NK-92 (cell line): ENCODE data around the gene PLEKHA8.
"Not testable (repeated sequence)": the region's sequence is repeated elsewhere in the genome, so short reads cannot be mapped to it uniquely, and the experiment has no call there.

Source experiments
- DNase-seq: peaks from one replicate; lab custom pipeline; 2025; ENCODE audit not compliant: unreplicated experiment; lab: John Stamatoyannopoulos, UW

Gene PLEKHA8

DNA sequence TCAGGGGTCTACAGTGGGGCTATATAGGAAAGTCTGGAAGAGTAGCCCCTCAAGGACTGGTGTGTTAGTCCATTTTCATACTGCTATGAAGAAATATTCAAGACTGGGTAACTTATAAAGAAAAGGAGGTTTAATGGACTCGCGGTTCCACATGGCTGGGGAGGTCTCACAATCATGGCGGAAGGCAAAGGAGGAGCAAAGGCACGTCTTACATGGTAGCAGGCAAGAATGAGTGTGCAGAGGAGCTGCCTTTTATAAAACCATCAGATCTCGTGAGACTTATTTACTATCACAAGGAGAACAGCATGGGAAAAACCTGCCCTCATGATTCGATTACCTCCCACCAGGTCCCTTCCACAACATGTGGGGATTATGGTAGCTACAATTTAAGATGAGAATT lies 4.7 kb upstream of the PLEKHA8 start:
- DNase-seq: no peak

DNA sequence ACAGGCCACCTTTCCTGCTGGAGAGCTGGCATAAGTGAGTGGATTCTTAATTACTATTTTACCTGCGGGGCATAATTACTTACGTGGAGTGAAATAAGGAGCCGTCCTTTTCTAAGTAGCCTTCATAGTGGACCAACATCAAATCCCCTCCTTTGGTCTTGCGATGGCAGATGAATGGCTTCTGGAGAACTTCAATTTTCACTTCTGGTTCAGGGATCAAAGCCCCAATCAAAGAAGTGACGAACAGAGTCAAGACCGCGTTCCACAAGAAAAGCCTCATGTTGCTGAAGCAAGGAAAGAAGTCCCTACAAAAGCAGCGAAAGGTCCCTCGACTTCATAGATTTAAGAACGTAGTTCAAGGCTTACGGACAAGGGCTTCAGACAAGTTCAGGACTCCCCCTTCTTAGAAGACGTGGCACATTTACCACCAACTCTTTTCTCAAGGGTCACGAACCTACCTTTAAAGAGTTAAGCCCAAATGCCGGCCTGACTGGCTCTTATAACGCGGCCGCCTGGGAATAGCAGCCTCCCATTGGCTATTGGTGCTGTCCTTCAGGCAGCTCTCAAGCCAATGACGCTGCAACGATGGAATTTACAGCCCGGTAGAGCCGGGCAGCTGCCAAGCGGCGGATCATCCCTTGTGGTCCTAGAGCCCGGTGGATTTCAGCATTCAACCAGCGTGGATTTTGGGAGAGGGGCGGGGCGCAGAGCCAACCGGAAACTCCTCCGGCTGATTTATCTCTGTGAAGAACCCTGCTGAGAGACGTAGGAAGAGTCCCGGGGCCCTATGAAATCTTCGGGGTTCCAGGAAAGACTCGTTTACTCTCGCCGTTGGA lies 1.8 kb upstream of the PLEKHA8 start, which contains the start of gene FKBP14:
FKBP14 (minus strand) TSS at position 474 of the 836 bp plus-strand sequence; CDS start at position 280, 194 bp downstream.
- DNase-seq: no peak

DNA sequence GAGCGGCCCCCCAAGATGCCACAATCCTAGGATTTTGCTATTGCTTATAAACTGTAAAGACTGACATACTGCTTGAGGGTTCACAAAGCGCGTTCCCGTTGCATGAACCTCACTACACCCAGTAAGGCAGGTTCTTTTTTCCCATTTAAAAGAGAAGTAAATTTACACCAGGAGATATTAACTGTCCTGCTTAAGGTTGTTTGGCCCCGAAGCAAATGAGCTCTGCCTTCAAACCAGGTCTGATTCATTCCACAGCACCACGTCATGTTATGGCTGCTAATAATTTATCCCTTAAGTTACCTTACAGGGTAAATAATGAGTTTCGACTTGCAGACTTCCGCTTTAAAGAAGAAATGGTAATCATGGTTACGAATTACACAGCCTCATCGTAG lies 1.2 kb upstream of the PLEKHA8 start:
- DNase-seq: no peak

DNA sequence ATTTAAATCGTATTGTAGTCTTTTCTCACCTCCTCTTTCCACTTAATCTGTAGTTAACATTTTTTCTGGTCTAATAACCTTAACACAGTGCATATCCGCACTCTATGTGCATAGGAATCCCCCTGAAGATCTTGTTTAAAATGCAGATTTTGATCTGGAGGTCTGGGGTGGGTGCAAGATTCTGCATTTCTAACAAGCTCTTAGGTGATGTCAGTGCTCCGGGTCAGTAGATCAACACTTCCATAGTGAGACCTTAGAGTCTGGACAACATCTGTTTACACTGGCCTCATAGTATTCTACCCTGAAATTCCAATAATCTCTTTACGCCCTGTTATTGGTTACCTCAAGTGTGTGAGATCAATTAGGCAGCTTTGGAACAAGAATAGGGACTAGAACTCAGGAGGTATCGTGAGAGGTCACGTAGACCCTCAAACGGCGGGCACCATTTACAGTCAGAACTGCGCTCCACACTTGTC lies 434 bp upstream of the PLEKHA8 start:
- DNase-seq: no peak

DNA sequence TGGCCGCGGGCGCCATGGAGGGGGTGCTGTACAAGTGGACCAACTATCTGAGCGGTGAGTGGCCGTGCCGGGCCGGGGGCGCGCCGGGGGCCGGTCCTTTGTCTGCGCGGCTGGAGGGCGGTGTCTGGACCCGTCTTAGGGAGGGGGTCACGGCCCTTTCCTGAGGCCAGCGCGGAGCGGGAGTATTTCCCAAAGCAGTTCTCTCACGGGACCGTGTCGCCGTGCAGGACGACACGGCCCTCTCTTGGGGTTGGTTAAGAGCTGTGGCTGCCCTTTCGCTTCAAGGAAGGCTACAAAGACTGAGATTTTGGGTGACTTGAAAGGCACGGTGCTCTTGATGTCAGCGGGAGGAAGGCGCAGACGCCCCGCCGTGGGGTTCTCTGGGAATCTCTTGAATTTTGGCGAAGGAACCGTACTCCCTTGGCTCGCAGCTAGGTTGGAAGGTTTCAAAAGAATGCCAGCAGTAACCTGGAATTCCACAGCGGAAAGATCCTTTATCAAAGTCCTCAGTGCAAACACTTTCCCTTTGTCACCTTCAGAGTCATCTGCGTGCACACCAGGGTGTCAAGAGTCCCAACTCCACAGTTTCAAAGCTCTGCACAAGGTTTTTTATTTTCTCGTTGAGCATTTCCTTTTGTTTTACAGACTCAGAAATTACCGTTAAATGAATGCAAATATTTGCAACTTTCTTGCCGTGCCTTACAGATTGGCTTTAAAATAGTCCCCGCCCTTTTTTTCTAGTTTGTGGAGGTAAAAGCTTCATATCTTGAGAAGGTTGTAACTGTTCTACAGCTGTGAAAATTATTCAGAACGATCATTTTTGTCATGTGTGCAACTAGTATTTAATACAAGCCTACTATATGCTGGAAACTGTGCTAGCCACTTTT lies 780 bp downstream of the PLEKHA8 start:
- DNase-seq: no peak

DNA sequence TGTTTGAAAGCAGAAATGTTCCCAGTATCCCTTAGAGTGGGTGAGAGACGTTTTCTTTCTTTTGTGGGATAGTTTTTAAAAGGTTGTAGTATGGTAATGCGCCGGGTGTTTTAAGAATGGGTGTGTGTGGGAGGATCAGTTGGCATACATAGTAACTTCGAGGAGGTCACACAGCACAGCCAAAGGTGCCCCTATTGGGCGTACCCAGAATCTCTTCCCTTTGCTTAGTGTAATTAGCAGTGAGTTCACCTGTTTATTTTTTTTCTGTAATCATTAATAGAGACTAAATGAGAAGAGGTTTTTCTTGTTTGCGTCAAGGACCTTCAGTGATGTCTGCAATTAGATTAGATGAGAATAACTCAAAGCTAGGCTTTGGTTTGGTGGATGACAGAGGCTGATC lies 1.5 kb downstream of the PLEKHA8 start:
- DNase-seq: no peak

DNA sequence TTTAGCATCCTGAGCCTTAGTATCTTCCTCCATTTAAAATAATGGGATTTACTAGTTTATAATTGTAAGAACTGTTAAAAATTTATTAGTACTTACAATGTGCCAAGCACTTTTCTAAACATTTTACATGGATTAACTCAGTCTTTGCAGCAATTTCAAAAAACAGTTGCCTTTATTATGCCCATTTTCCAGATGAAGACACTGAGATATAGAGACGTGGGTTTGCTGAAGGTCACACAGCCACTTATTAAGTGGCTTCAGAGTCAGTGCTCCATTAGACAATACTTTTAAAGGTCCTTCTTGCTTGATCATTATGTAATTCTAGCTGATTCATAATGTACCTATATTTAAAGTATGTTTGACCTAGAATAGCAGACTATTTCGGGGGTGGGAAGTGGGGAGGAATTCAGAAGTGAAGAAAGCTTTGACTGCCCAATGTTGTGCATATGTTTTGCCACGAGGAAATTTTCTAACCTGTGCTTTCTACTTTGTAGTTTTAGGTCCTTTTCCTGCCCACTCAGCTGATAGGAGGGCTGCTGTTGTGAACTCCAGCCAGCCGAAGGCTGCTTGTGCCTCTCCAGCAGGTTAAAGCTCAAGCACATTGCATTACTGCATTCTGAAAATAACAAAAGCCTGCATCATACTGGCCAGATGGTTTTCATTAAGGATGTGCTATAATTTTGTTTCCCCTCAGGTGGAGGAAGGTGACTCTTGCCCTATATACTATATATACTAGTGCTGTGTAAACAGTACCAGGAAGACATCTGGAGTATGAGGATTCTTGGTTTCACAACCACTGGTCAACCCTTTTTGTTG lies 4.3 kb downstream of the PLEKHA8 start:
- no peak for DNase-seq

DNA sequence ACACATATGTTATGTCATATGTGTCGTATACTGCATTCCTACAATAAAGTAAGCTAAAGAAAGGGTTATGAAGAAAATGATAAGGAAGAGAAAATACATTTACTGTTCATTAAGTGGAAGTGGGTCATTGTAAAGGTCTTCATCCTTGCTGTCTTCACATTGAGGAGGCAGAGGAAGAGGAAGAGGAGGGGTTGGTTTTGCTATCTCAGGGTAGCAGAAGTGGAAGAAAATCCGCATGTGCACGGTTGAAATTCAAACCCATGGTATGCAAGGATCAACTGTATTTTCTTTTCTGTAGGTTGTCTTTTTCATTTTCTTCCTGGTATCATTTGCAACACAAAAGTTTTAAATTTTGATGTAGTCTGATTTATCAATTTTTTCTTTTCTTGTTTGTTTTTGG lies 6.3 kb downstream of the PLEKHA8 start:
- DNase-seq: no peak

DNA sequence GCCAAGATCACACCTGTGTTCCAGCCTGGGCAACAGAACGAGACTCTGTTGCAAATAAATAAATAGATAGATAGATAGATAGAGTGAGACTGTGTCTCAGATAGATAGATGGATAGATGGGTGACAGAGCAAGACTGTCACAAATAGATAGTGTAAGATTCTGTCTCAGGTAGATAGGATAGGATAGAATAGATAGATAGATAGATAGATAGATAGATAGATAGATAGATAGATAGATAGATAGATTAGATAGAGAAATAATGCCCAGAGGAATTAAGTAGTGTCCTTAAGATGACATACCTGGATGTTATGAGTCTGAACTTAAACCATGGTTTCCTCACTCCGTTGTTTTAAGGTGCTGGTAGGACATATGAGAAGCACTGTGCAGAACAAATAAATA lies 8.0 kb downstream of the PLEKHA8 start:
- no peak for DNase-seq

DNA sequence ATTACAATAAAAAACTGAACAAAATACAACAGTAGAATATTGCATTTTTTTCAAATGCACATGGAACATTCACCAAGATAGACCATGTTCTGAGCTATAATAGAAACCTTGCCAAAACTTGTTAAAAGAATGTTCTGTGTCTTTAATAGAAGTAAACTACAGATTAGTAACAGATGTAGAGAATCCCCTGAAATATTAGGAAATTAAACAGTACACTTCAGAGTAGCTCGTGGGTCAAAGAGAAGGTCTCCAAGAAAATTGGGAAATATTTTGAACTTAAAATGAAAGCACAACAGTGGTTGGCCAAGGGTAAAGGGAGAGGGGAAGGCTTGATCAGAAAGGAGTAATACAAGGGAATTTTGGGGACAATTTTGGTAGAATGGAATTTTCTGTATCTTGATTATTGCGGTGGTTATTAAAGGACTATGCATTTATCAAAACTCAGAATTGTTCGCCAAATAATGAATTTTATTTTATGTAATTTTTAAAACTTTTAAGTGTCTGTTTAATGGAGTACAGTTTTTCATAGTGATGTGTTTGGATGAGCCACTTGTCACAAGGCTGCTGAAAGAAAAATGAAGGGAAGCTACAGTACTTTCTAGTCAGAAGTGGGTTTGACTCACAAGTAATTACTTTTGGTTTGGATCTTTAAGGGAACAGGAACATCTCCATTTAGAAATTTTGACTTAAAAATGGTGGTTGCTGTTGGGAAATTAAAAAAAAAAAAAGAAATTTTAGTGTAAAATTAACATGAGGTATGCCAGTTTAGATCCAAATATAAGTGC lies 10.2 kb downstream of the PLEKHA8 start:
- no peak for DNase-seq

DNA sequence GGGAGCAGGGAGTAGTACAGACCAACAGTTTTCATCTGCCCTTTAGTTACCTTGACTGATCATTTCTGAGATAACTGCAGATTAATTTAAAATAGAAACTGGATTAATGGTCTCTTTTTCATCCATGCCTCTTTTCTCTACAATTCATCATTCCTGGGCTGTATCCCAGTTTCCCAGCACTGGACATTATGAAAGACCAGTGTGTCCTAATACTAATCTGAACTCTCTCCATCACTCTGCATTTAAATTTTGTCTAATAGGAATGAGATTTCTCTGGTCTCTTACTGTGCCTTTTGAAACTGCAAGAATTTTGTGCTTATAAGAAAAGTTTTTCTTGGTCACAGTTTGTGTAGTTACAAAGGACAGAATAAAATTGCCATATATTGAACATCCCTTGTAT lies 12.7 kb downstream of the PLEKHA8 start:
- no peak for DNase-seq

DNA sequence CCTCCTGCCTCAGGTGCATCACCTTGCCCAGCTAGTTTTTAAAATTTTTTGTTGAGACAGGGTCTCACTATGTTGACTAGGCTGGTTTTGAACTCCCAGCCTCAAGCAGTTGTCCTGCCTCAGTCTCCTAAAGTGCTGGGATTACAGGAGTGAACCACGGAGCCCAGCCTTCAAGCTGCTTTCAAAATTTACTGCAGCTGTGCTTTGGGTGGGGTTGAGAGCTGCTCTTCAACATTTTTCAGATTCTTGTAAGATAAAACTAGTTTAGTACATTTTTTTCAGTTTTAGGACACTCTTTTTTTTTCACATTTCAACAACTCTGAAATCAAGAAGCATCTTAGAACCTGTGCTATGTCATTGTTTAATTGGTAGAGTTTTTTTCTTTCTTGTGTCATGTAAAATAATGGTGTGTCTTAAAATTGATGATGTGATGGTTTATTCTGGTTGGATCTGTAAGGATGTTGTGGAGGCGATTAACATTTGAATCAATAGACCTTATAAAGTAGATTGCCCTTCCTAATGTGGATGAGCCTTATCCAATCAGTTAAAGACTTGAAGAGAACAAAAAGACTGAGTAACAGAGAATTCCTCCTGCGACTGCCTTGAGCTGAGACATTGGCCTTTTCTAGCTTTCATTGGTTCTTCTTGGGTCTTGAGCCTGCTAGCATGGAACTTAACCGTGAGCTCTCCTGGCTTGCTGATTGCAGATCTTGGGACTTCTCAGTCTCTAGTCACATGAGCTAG lies 13.5 kb downstream of the PLEKHA8 start:
- no peak for DNase-seq

DNA sequence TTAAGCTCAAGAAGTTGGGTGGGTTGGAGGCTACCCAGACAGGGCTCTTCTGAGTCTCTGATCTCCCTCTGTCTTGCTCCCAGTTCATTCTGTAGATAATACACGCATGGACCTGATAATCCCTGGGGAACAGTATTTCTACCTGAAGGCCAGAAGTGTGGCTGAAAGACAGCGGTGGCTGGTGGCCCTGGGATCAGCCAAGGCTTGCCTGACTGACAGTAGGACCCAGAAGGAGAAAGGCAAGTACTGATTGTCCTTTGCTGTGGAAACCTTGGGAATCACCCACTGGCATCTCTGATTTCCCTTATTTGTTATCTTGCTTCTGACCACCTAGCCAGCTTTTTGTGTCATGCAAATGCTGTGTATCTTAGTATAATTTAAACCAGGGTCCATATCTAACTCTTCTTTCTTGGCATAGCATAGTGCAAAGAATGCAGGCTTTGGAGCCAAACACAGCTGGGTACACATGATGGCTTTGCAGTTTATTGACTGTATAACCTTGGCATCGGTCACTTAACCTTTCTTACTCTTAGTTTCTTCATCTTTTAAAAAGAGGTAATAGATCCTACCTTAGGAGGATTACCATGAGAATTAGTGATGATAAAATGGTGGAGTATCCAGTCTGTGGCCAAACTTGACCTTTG lies 18.0 kb downstream of the PLEKHA8 start:
- no peak for DNase-seq

DNA sequence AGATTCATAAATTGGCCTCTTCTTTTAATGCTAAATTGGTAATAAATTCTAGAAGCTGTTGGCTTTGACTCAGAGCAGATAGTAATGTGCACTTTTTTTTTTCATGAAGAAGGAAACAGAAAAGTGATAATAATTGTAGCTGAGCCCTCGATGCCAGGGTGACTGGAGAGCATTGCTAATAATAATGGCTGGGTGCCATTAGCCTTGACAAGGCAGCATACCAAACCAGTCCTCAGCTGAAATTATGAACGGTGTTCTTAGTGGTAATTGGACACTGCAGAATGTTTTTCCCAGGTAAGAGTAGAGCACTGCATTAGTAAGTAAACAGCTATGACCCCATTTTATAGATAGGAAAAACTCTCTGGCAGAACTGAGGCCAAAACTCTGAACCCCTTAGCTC lies 18.9 kb downstream of the PLEKHA8 start:
- no peak for DNase-seq

DNA sequence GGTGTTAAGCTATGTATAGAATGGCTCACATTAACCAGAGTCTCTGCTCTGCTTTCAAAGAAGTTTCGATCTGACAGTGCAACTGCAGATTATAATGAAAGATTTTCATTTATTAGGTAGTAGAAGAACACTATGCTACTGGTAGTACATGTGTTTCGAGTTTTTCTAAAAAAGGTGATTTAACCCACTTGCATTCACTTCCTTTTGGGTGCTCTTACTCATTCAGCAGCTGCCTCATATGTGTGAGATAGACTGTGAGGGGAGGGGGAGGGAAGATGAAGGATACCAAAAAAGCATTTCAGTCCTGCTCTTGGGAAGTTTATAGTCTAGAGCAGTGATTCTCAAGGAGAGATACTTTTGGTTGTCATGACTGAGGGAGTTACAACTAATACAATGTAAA lies 20.4 kb downstream of the PLEKHA8 start:
- DNase-seq: no peak

DNA sequence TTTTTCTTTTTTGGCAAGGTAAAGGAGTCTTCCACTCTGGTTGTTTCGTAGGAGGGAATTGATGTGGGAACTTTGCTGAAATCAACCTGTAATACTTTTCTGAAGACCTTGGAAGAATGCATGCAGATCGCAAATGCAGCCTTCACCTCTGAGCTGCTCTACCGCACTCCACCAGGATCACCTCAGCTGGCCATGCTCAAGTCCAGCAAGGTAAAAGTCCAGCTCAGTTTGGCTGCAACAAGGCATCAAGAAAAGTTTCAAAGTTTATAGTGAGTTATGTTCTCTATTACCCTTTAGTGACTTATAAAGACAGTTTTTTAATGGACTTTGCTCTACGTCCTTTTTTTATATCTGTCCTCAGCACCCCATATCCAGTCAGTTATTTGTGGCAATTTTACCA lies 21.0 kb downstream of the PLEKHA8 start:
- DNase-seq: no peak

DNA sequence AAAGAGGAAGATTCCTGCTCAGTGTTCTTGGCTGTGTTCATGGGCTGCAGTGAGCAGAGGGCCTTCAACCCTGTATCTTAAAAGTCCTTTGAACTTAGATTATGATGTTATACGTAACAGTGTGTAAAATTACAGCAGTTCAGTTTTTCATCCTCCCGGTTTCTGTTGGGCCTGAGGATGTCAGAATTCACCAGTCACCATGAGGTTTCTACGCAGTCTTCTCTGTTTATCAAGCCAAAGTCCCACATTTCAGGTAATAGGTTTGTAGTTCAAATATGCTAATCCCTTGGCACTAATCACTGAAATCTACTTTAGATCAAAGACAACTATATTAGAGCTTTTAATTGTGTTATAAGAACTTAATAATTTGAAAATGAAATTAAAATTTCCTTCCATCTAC lies 24.9 kb downstream of the PLEKHA8 start:
- DNase-seq: no peak

DNA sequence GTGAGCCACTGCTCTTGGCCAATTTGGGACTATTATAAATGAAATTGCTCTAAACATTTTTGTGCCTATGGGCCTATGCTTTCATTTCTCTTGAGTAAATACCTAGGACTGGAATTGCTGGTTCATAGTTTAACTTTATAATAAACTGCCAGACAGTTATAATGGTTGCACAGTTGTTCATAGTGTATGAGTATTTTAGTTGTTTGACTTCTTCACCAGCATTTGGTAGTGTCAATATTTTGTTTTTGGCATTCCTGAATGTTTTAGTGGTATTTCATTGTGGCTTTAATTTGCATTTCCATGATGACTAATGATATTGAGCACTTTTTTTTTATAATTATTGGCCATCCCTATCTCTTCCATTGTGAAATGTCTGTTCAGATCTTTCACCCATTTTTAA lies 29.5 kb downstream of the PLEKHA8 start:
- no peak for DNase-seq

DNA sequence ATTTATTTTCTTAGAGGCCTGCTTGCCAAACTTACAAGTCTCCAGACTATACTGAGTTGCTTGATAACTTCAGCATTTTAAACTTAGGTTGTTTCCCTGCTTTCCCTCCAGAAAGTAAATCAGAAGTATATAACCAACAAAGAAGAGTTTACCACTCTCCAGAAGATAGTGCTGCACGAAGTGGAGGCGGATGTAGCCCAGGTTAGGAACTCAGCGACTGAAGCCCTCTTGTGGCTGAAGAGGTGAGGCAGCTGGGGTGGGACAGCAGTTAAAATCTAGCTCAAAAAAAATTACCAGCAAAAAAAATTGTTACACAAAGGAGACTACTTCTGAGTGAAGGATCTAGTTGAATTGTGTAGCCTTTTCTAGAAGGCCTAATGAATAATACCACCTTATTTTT lies 33.6 kb downstream of the PLEKHA8 start:
- not testable (repeated sequence) for DNase-seq
